OCI-LY1 (cell line): ENCODE measurements around the gene HDAC8.

ENCODE experiments used
- CTCF ChIP-seq: fragments of 200-600 bp; sonication (generic), shearing (Covaris generic); IDR thresholded peaks from 2 replicates; pipeline ENCODE4 v1.5.1; 2017; ENCODE audit warnings: mild to moderate bottlenecking, antibody characterized with exemption, low read length, moderate library complexity, mixed read lengths
- EZH2 ChIP-seq: fragments of 200-600 bp; sonication (generic), shearing (Covaris generic); IDR thresholded peaks from 2 replicates; pipeline ENCODE4 v1.8.0; 2017; ENCODE audit warnings: borderline replicate concordance, mixed run types, mild to moderate bottlenecking, antibody characterized with exemption, low read length, moderate library complexity, mixed read lengths

GRCh38 chrX:72295745-72296144 is 276.9 kb downstream of the HDAC8 start:
- TF ChIP-seq CTCF (no peak), EZH2 (no peak)
